SH-SY5Y (cell line): Measurements from ENCODE around the gene MYO1D.

ENCODE experiments used
- GATA2 ChIP-seq: IDR thresholded peaks from 2 replicates; pipeline ENCODE4 v1.6.1; 2011; ENCODE audit warnings: mild to moderate bottlenecking, low read depth, low read length
- GATA3 ChIP-seq: IDR thresholded peaks from 2 replicates; pipeline ENCODE4 v1.6.1; 2011; ENCODE audit warnings: low read depth, mild to moderate bottlenecking, low read length, moderate library complexity

GRCh38 chr17:32798938-32799337, 78.0 kb downstream of the MYO1D start:
- TF ChIP-seq GATA3 (no peak), GATA2 (no peak)
